HUDEP-2 (cell line): Measurements from ENCODE around the gene PCSK2.

Experiments used
- DNase-seq, 76 experiments: peaks; one replicate each; lab custom pipeline; 2025; ENCODE audit not compliant: unreplicated experiment in 76 of 76; lab: John Stamatoyannopoulos, UW

Gene PCSK2

GRCh38 chr20:17525650-17526049 lies 298.8 kb downstream of the PCSK2 start:
- peak in 16 of 76 experiments; percentile 4 to 38 (median 21) for DNase-seq

- no peak for DNase-seq
Observed at GRCh38 chr20:17529586-17529985, 302.7 kb downstream of the PCSK2 start.

GRCh38 chr20:17530153-17530552 lies 303.3 kb downstream of the PCSK2 start:
- no peak for DNase-seq

GRCh38 chr20:17530716-17531664 lies 304.1 kb downstream of the PCSK2 start, which contains the start of gene BFSP1:
BFSP1 (minus strand) TSS chr20:17531379; CDS start chr20:17531329, 50 bp downstream.
- DNase-seq, result peak in 60 of 76 experiments; percentile 18 to 81 (median 59)

GRCh38 chr20:17531665-17532025 lies 304.8 kb downstream of the PCSK2 start:
- peak in 4 of 76 experiments; percentile 8 to 54 (median 32) for DNase-seq

- peak in 33 of 76 experiments; percentile 1 to 65 (median 30) for DNase-seq
Observed at GRCh38 chr20:17533396-17533795, 306.6 kb downstream of the PCSK2 start.

- DNase-seq, result no peak
Observed at GRCh38 chr20:17534077-17534476, 307.2 kb downstream of the PCSK2 start.
